Astrocyte of the cerebellum (primary cell): ENCODE results near the gene POLK.

Experiments used
- DNase-seq: peaks from one replicate; pipeline ENCODE4 v3.0.0-alpha.2; 2011; ENCODE audit warnings: low read depth
- H3K4me3 ChIP-seq: 2 replicates; pipeline ENCODE4 v1.5.1; 2011; ENCODE audit warnings: mild to moderate bottlenecking, low read depth, low read length, moderate library complexity
- CTCF ChIP-seq: IDR thresholded peaks from 2 replicates; pipeline ENCODE4 v1.5.1; 2012; ENCODE audit warnings: low read length, low read depth, moderate library complexity, mild to moderate bottlenecking; ENCODE audit errors: missing control alignments
- in situ Hi-C: cut with HindIII; loops from 2 replicates; pipeline ENCODE4 v1.10.0; 2017; ENCODE audit warnings: low sequenced_read_pairs

The POLK gene

DNA sequence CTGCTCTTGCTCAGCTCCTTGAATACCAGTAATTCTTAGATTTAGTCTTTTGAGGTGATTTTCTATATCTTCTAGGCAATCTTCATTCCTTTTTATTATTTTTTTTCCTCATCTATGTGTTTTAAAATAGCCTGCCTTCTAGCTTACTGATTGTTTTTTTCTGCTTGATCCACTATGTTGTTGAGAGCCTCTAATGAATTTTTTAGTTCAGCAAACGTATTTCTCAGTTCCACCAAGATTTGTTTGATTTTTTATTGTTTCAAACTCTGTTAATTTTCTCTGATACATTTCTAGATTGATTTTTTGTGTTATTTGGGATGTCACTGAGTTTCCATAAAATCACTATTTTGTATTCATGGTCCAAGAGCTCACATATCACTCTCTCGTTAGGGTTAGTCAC is 9.5 kb downstream of the POLK start:
- no peak for TF ChIP-seq CTCF
- no peak for DNase-seq
- in situ Hi-C loops, result no loop called here
- H3K4me3 ChIP-seq, result no peak overlapping the region

- TF ChIP-seq CTCF, result no peak
Measured at GRCh38 chr5:75522025-75522424, 10.3 kb downstream of the POLK start.

DNA sequence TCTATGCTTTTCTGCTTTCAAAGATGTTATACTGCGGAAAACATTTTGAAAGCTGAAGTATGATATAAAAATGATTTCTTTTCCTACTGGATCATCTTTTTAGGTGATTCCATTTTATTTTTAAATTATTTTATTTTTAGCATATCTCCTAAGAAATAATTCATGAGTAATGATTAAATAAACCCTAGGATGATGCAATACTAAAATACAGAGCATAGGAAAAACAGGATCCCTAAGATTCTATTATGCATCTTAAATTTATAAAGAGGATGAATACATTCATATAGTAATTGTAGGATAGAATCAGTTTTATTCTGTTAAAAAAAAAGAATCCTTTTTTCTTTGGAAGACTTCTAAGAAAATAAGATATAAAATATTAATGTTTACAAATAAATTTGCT is 10.9 kb downstream of the POLK start:
- no peak for TF ChIP-seq CTCF
- in situ Hi-C loops, result no loop called here

More at GRCh38 chr5:75522025-75522424, 10.3 kb downstream of the POLK start:
- no peak overlapping the region for H3K4me3 ChIP-seq
- DNase-seq, result no peak
- in situ Hi-C loops, result no loop called here

GRCh38 chr5:75523275-75523674 is 11.6 kb downstream of the POLK start:
- no peak overlapping the region for H3K4me3 ChIP-seq
- DNase-seq, result no peak
- no peak for TF ChIP-seq CTCF
- in situ Hi-C loops, result no loop called here

More for the DNA sequence above, 10.9 kb downstream of the POLK start:
- H3K4me3 ChIP-seq, result no peak overlapping the region
- DNase-seq, result no peak

GRCh38 chr5:75524071-75524470 is 12.4 kb downstream of the POLK start:
- TF ChIP-seq CTCF, result no peak
- in situ Hi-C loops, result no loop called here

GRCh38 chr5:75524591-75524990 is 12.9 kb downstream of the POLK start:
- no peak for DNase-seq
- H3K4me3 ChIP-seq, result no peak overlapping the region
- in situ Hi-C loops, result no loop called here
- TF ChIP-seq CTCF, result no peak

More at GRCh38 chr5:75524071-75524470, 12.4 kb downstream of the POLK start:
- no peak for DNase-seq
- H3K4me3 ChIP-seq, result no peak overlapping the region

- TF ChIP-seq CTCF, result no peak
- no peak overlapping the region for H3K4me3 ChIP-seq
- DNase-seq, result no peak
- in situ Hi-C loops, result no loop called here
Measured at GRCh38 chr5:75525344-75525743, 13.7 kb downstream of the POLK start.
